H1 (cell line): Measurements from ENCODE around the gene LMNB1. TPM values are rescaled to one million over a fixed set of nuclear protein-coding genes. Genes with fewer than 3 reads are reported as not detected.

Source experiments
- CTCF ChIA-PET: fragments of 300-600 bp; sonication (Branson Sonifier 250); formaldehyde crosslinking; loops from one replicate; lab custom pipeline; 2021; ENCODE audit not compliant: partially characterized antibody; lab: Charles Lee
- POLR2A ChIA-PET: fragments of 300-600 bp; sonication (Branson Sonifier 250); formaldehyde crosslinking; loops from one replicate; lab custom pipeline; 2021; ENCODE audit warnings: inconsistent platforms; ENCODE audit not compliant: partially characterized antibody; lab: Charles Lee
- DNase-seq, 2 experiments: peaks; one replicate each; pipeline versions ENCODE4 v3.0.0 to v3.0.0-alpha.2; 2010 to 2022; ENCODE audit warnings: low spot score in 2 of 2, low read depth in 1 of 2, mixed read lengths in 1 of 2
- FAIRE-seq: peaks from 2 replicates; lab custom pipeline; 2011; peaks lifted over from hg19 to GRCh38; lab: Jason Lieb, UNC
- H2AFZ ChIP-seq: 2 replicates; pipeline ENCODE4 v1.8.1; 2012; ENCODE audit warnings: low read length, inconsistent platforms
- H2AK5ac ChIP-seq: 2 replicates; pipeline ENCODE4 v1.6.1; 2013; ENCODE audit warnings: low read depth, low read length
- H2BK120ac ChIP-seq: replicated peaks from 2 replicates; pipeline ENCODE3; 2013; ENCODE audit warnings: low read depth, low read length, inconsistent platforms
- H2BK12ac ChIP-seq: 2 replicates; pipeline ENCODE4 v1.6.1; 2013; ENCODE audit warnings: low read depth, low read length
- H2BK15ac ChIP-seq: 2 replicates; pipeline ENCODE4 v1.6.1; 2013; ENCODE audit warnings: low read length
- H2BK20ac ChIP-seq: 2 replicates; pipeline ENCODE4 v1.6.1; 2013; ENCODE audit warnings: low read length
- H2BK5ac ChIP-seq: 2 replicates; pipeline ENCODE4 v1.6.1; 2013; ENCODE audit warnings: low read depth, low read length
- H3K14ac ChIP-seq: 2 replicates; pipeline ENCODE4 v1.6.1; 2013; ENCODE audit warnings: inconsistent platforms; ENCODE audit not compliant: insufficient read length
- H3K18ac ChIP-seq: 2 replicates; pipeline ENCODE4 v1.6.1; 2013; ENCODE audit warnings: low read length; ENCODE audit errors: extremely low read depth
- H3K23ac ChIP-seq: 2 replicates; pipeline ENCODE4 v1.6.1; 2013; ENCODE audit warnings: inconsistent platforms; ENCODE audit not compliant: insufficient read length
- H3K23me2 ChIP-seq: 2 replicates; pipeline ENCODE4 v1.6.1; 2013; ENCODE audit warnings: low read depth, low read length
- H3K27ac ChIP-seq: 2 replicates; pipeline ENCODE4 v1.6.1; 2011; ENCODE audit warnings: low read depth, low read length, inconsistent platforms
- H3K27me3 ChIP-seq, 4 experiments: replicated peaks in 1 of 4; 1 replicate in 1 of 4; 2 replicates in 3 of 4; pipeline versions ENCODE4 v1.6.1 to v1.8.1; 2011 to 2013; ENCODE audit warnings: low read length in 3 of 4, mild to moderate bottlenecking in 3 of 4, inconsistent platforms in 2 of 4, mixed read lengths in 2 of 4, moderate library complexity in 1 of 4; ENCODE audit not compliant: control insufficient read depth in 3 of 4, insufficient read depth in 3 of 4; ENCODE audit errors: extremely low read depth in 1 of 4
- H3K36me3 ChIP-seq, 4 experiments: 2 replicates each; pipeline versions ENCODE4 v1.6.1 to v1.8.1; 2011 to 2013; ENCODE audit warnings: mild to moderate bottlenecking in 4 of 4, low read length in 3 of 4, moderate library complexity in 2 of 4, control low read depth in 1 of 4, inconsistent platforms in 1 of 4; ENCODE audit not compliant: insufficient read depth in 4 of 4, control insufficient read depth in 2 of 4
- H3K4ac ChIP-seq: replicated peaks from 2 replicates; pipeline ENCODE3; 2013; ENCODE audit warnings: low read length, low read depth, mixed read lengths, inconsistent platforms; ENCODE audit not compliant: insufficient read length
- H3K4me1 ChIP-seq, 4 experiments: replicated peaks in 1 of 4; 1 replicate in 1 of 4; 2 replicates in 3 of 4; pipeline versions ENCODE4 v1.6.1 to v1.8.1; 2011 to 2013; ENCODE audit warnings: low read length in 3 of 4, inconsistent platforms in 2 of 4, mixed read lengths in 1 of 4; ENCODE audit not compliant: insufficient read depth in 4 of 4, control insufficient read depth in 3 of 4
- H3K4me2 ChIP-seq, 2 experiments: 2 replicates each; pipeline versions ENCODE4 v1.6.1 to v1.8.1; 2011 to 2013; ENCODE audit warnings: low read depth in 2 of 2, low read length in 2 of 2, control low read depth in 1 of 2, inconsistent platforms in 1 of 2, mild to moderate bottlenecking in 1 of 2; ENCODE audit not compliant: insufficient read depth in 1 of 2
- H3K4me3 ChIP-seq, 4 experiments: fragments of 200-600, 300-600 bp in 1 of 4; sonication (generic), shearing (Covaris generic), sonication (Bioruptor Twin) in 1 of 4; 2 replicates each; pipeline versions ENCODE4 v1.5.1 to v1.8.1; 2011 to 2016; ENCODE audit warnings: low read length in 4 of 4, low read depth in 3 of 4, control low read depth in 2 of 4, inconsistent platforms in 2 of 4, mild to moderate bottlenecking in 2 of 4, mixed read lengths in 1 of 4, moderate library complexity in 1 of 4; ENCODE audit not compliant: insufficient read depth in 2 of 4; ENCODE audit errors: extremely low read depth in 1 of 4
- H3K56ac ChIP-seq: replicated peaks from 2 replicates; pipeline ENCODE3; 2013; ENCODE audit warnings: low read depth, mild to moderate bottlenecking, mixed read lengths, low read length, inconsistent platforms; ENCODE audit not compliant: insufficient read length
- H3K79me1 ChIP-seq: 2 replicates; pipeline ENCODE4 v1.6.1; 2013; ENCODE audit warnings: low read depth, low read length, control low read depth
- H3K79me2 ChIP-seq, 2 experiments: 2 replicates each; pipeline versions ENCODE4 v1.6.1 to v1.8.1; 2012 to 2013; ENCODE audit warnings: low read length in 2 of 2, mild to moderate bottlenecking in 2 of 2, inconsistent platforms in 1 of 2; ENCODE audit not compliant: insufficient read depth in 2 of 2, control insufficient read depth in 1 of 2
- H3K9ac ChIP-seq, 4 experiments: replicated peaks in 1 of 4; 1 replicate in 1 of 4; 2 replicates in 3 of 4; pipeline versions ENCODE4 v1.6.1 to v1.8.1; 2011 to 2013; ENCODE audit warnings: low read depth in 3 of 4, low read length in 3 of 4, control low read depth in 2 of 4, mild to moderate bottlenecking in 2 of 4, moderate library complexity in 2 of 4, inconsistent platforms in 1 of 4; ENCODE audit errors: extremely low read depth in 1 of 4
- H3K9me3 ChIP-seq, 2 experiments: 2 replicates each; pipeline versions ENCODE4 v1.6.1 to v1.8.1; 2012 to 2013; ENCODE audit warnings: mild to moderate bottlenecking in 2 of 2, moderate library complexity in 2 of 2, control low read depth in 1 of 2, inconsistent platforms in 1 of 2, low read depth in 1 of 2, low read length in 1 of 2, mixed read lengths in 1 of 2; ENCODE audit not compliant: insufficient read depth in 2 of 2
- H4K20me1 ChIP-seq, 2 experiments: replicated peaks in 1 of 2; 2 replicates each; pipeline versions ENCODE3 to v1.8.1; 2011 to 2013; ENCODE audit warnings: inconsistent platforms in 2 of 2, low read length in 2 of 2, mild to moderate bottlenecking in 1 of 2; ENCODE audit not compliant: insufficient read depth in 2 of 2, control insufficient read depth in 1 of 2
- H4K5ac ChIP-seq: 2 replicates; pipeline ENCODE4 v1.6.1; 2013; ENCODE audit warnings: low read length, low read depth, mixed read lengths, inconsistent platforms; ENCODE audit not compliant: insufficient read length
- H4K8ac ChIP-seq: 2 replicates; pipeline ENCODE4 v1.8.0; 2013; ENCODE audit warnings: mild to moderate bottlenecking, moderate library complexity, low read length, inconsistent platforms; ENCODE audit not compliant: insufficient read depth; ENCODE audit errors: extremely low read depth
- H4K91ac ChIP-seq: replicated peaks from 2 replicates; pipeline ENCODE3; 2013; ENCODE audit warnings: low read length, mixed read lengths, inconsistent platforms; ENCODE audit not compliant: insufficient read length
- MAFK ChIP-seq: IDR thresholded peaks from 2 replicates; pipeline ENCODE4 v1.6.1; 2012; ENCODE audit warnings: low read depth, mild to moderate bottlenecking, improper control_type of control experiment, low read length
- WGBS, 2 experiments: shearing (Covaris generic) in 1 of 2; methylation state at CpG; one replicate each; pipeline versions ENCODE4 v1.1.6 to v1.1.7; 2013 to 2015; ENCODE audit warnings: low lambda C conversion rate in 2 of 2, mixed read lengths in 2 of 2, inconsistent platforms in 1 of 2, low coverage in 1 of 2, missing lambda C conversion rate in 1 of 2; ENCODE audit not compliant: insufficient replicate concordance in 2 of 2, insufficient coverage in 1 of 2, insufficient read length in 1 of 2; ENCODE audit errors: extremely low coverage in 1 of 2, missing lambda C conversion rate in 1 of 2; 5-methylcytosine and 5-hydroxymethylcytosine counted together
- polyA plus RNA-seq, 7 experiments: library from polyadenylated mRNA; depleted of rRNA in 3 of 7; stranded (reverse) in 5 of 7; unstranded in 2 of 7; fragments of >200 nt in 5 of 7; fragments of 200-250 nt in 2 of 7; gene quantifications; 1 replicate in 5 of 7; 2 replicates in 1 of 7; 4 replicates in 1 of 7; pipeline versions ENCODE4 v1.2.1 to v1.2.3, GENCODE V29; 2011 to 2013; ENCODE audit warnings: missing spikeins in 2 of 7, mixed read lengths in 2 of 7
- total RNA-seq: library from RNA; stranded (reverse); fragmentation: NEBNext Ultra II Directional; extraction: Animal tissue kit (Norgen Biotek cat#: 25700); gene quantifications from 2 replicates; pipeline ENCODE4 v1.2.1, GENCODE V29; 2021
- TF ChIP-seq, protein P1 (sequence below): IDR thresholded peaks from 2 replicates; pipeline ENCODE4 v1.6.1; 2012; ENCODE audit warnings: low read length, inconsistent platforms

The LMNB1 gene
- total and polyA plus RNA-seq, 2 of the 8 experiments (the other 6 are each of a cell fraction or from before 2014, with no cell fraction given), result 73.5 to 225 TPM

DNA sequence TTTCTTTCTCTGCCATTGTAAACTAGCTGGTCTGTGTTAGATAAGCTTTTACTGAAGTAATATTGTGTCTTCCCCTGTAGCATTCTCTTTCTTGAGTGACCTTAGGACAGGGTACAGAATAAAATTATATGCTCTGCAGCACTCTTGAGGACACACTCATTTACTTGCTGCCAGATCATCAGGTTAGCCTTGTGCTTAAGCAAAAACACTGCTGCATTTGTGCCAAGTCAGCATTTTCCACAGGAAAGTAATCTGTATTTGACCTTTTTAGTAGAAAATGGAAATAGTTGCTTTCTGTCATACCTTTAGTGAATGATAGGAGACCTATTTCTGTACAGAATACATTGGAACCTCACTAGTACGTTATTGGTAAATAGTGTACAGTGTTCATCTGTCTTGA, 54.2 kb downstream of the LMNB1 start:
- Histone ChIP-seq H2AFZ (no peak overlapping the region), H4K91ac (no peak overlapping the region), H4K8ac (no peak overlapping the region), H3K4ac (no peak overlapping the region), H3K4me3 (no peak overlapping the region), H3K14ac (no peak overlapping the region), H3K79me1 (peaks cover 2% of the 10 kb centered on the region; the same call in 1 of the 2 replicates), H3K36me3 (peaks cover 15 to 91% (median 52%) of the 10 kb centered on the region in 4 experiments), H2BK15ac (no peak overlapping the region), H3K27ac (no peak overlapping the region), H3K9ac (no peak overlapping the region), H3K23me2 (no peaks in the 10 kb centered on the region), H2BK5ac (no peak overlapping the region), H3K79me2 (peaks cover 0 to 10% of the 10 kb centered on the region in 2 experiments; a peak in 1 of 4 replicates), H3K18ac (no peak overlapping the region), H2BK20ac (no peak overlapping the region), H3K56ac (no peak overlapping the region), H4K5ac (no peak overlapping the region), H3K23ac (no peak overlapping the region), H2BK12ac (no peak overlapping the region), H3K4me1 (peaks cover 0 to 7% (median 4%) of the 10 kb centered on the region in 4 experiments; a peak in 3 of 7 replicates), H2AK5ac (no peak overlapping the region), H3K4me2 (no peak overlapping the region), H4K20me1 (peaks cover 2 to 3% of the 10 kb centered on the region in 2 experiments), H3K9me3 (no peaks in the 10 kb centered on the region), H3K27me3 (no peaks in the 10 kb centered on the region), H2BK120ac (no peak overlapping the region)
- DNase-seq (no peak), FAIRE-seq (no peak)
- WGBS, 2 experiments, result 91% methylated on average over 1 of the region's 1 CpG; no CpG with 5 or more reads in 1 of the 2 experiments
- ChIA-PET CTCF (interaction anchor here (1.5 to 1.6 kb wide), 3 partner anchors 22 to 54 kb away, joined by 3 to 5 read pairs (median 4); partner anchors contain the start of gene LMNB1), POLR2A (interaction anchor here (1.2 to 2.3 kb wide), 3 partner anchors 12 to 157 kb away, joined by 3 to 5 read pairs (median 3); no protein-coding TSS in a partner anchor)
- TF ChIP-seq, protein P1, sequence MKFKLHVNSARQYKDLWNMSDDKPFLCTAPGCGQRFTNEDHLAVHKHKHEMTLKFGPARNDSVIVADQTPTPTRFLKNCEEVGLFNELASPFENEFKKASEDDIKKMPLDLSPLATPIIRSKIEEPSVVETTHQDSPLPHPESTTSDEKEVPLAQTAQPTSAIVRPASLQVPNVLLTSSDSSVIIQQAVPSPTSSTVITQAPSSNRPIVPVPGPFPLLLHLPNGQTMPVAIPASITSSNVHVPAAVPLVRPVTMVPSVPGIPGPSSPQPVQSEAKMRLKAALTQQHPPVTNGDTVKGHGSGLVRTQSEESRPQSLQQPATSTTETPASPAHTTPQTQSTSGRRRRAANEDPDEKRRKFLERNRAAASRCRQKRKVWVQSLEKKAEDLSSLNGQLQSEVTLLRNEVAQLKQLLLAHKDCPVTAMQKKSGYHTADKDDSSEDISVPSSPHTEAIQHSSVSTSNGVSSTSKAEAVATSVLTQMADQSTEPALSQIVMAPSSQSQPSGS, result no peak
- TF ChIP-seq MAFK, result peak; percentile 99
